Activated T-helper 1 cell treated with anti-CD3 and anti-CD28 coated beads, Interleukin-12 subunit alpha, Interleukin-12 subunit beta, Interleukin-2, Interleukin-4 antibody, amounts not matched to agents 30 ng/mL and 10 ng/mL and 1 ng/mL, durations not matched to agents 14 hours and 24 hours and 36 hours (primary cell): ENCODE measurements around the gene TRIM74. TPM values are rescaled to one million over a fixed set of nuclear protein-coding genes. Genes with fewer than 3 reads are reported as not detected.
"Not testable (repeated sequence)": the region's sequence is repeated elsewhere in the genome, so short reads cannot be mapped to it uniquely, and the experiment has no call there.

Experiments used
- DNase-seq: peaks from one replicate; pipeline ENCODE4 v3.0.0; 2021; ENCODE audit warnings: low spot score
- H3K27ac Mint-ChIP-seq: one replicate; pipeline ENCODE4 v1.8.0; 2021; ENCODE audit warnings: mild to moderate bottlenecking, mixed read lengths
- H3K27me3 Mint-ChIP-seq: one replicate; pipeline ENCODE4 v1.8.0; 2022; ENCODE audit warnings: mild to moderate bottlenecking, moderate library complexity, mixed read lengths; ENCODE audit not compliant: insufficient read depth
- H3K36me3 Mint-ChIP-seq: one replicate; pipeline ENCODE4 v1.8.0; 2021; ENCODE audit warnings: low read depth, mixed read lengths
- H3K4me1 Mint-ChIP-seq: one replicate; pipeline ENCODE4 v1.8.0; 2021; ENCODE audit warnings: low read depth, mixed read lengths
- H3K4me3 Mint-ChIP-seq: one replicate; pipeline ENCODE4 v1.8.0; 2021; ENCODE audit warnings: mild to moderate bottlenecking, moderate library complexity, mixed read lengths
- H3K9me3 Mint-ChIP-seq: one replicate; pipeline ENCODE4 v1.8.0; 2021; ENCODE audit warnings: mixed read lengths
- intact Hi-C: fragments of 100-400 bp; cut with micrococcal nuclease; formaldehyde crosslinking; loops from one replicate; pipeline ENCODE4 v1.15.1; 2024
- total RNA-seq: library from RNA; stranded (reverse); gene quantifications from 2 replicates; pipeline ENCODE4 v1.2.3, GENCODE V29; 2022

The TRIM74 gene
- total RNA-seq, 1 donor from 2014 or later, result 0.57 TPM

DNA sequence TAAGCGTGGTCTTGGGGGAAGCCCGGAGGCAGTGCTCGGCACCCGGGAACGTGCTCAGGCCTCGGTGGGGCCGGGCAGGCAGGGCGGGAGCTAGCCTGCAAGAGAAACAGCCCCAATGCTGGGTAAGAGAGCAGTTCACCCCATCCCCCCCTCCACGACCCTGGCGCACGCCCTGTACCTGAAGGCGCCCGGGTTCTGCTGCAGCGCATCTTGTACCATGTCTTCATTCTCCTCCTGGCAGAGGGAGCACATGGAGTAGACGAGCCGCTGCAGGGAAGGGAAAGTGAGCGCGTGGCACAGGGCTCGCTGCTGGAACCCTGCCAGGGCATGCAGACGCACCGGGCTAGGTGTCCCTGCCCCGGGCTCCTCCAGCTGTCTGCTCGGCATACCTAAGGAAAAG is 20.6 kb downstream of the TRIM74 start:
- H3K4me3 Mint-ChIP-seq, H3K27ac Mint-ChIP-seq, H3K4me1 Mint-ChIP-seq, H3K9me3 Mint-ChIP-seq, DNase-seq, H3K36me3 Mint-ChIP-seq, intact Hi-C loops, H3K27me3 Mint-ChIP-seq: not testable (repeated sequence)

DNA sequence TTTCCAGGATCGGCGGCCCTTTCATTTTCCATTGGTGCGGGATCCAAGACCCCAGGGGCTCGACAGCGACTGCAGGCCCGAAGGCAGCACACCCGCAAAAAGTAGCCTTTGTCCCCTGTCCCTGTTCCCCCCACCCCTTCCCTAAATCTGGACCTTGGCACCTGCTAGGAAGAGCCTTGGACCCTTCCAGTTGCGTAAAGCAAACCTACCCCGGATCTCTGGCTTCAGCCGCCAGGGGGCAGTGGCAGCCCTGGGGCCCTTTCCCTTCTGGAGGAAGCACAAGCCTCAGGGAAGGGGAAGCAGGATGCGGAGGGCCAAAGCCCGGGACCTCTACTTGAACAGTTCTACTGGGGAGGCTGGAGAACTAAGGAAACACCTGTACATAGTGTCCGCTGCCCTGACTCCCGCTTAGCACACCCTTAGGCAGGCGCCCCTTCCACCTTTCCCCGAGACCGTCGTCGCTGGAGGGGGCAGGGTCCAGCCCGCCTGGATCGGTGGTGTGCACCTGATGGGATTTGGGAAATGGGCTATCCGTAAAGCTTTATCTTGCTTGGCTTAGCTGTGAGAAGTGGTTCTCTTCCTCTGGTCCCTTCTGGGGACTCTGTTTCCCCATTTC is 23.0 kb downstream of the TRIM74 start:
- intact Hi-C loops, H3K27me3 Mint-ChIP-seq, H3K4me3 Mint-ChIP-seq, DNase-seq, H3K27ac Mint-ChIP-seq, H3K4me1 Mint-ChIP-seq, H3K9me3 Mint-ChIP-seq, H3K36me3 Mint-ChIP-seq: not testable (repeated sequence)

DNA sequence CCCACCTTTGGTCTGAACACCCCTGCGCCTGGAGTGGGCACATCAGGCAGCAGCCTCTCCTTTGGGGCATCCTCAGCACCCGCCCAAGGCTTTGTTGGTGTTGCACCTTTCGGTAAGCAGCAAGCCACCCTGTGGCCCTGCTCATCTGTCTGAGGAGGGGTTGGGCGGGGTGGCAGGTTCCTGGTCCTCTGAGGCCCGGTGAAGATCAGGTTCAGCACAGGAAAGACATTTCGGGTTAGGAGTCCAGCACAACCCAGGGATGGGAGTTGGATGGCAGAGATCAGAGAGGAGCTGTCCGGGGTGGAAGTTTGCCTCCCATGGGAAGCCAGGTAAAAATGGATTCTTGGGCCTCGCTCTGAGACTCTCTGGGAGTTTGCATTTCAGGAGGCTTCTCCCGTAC is 23.7 kb downstream of the TRIM74 start:
- H3K36me3 Mint-ChIP-seq, H3K9me3 Mint-ChIP-seq, H3K27me3 Mint-ChIP-seq, H3K4me1 Mint-ChIP-seq, H3K4me3 Mint-ChIP-seq, H3K27ac Mint-ChIP-seq, intact Hi-C loops, DNase-seq: not testable (repeated sequence)

DNA sequence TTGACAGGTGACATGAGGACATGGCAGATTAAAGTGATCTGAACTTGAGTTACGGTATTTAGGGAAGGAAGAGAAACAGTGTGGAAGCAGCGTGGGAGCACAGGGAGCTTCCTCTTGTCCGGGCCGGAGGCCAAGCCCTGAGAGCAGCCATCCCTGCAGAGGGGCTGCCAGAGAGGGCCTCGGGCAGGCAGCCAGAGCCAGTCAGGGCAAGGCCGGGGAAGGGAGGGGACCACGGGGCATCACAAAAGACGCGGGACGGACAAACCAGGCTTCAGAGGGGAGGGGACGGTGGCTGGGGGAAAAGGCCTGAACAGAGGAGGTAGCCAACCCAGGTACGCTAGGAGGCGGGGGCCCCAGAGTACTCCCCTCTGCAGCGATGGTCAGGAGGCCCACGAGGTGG is 24.3 kb downstream of the TRIM74 start:
- H3K27me3 Mint-ChIP-seq, H3K4me3 Mint-ChIP-seq, intact Hi-C loops, H3K4me1 Mint-ChIP-seq, H3K27ac Mint-ChIP-seq, H3K36me3 Mint-ChIP-seq, H3K9me3 Mint-ChIP-seq, DNase-seq: not testable (repeated sequence)

DNA sequence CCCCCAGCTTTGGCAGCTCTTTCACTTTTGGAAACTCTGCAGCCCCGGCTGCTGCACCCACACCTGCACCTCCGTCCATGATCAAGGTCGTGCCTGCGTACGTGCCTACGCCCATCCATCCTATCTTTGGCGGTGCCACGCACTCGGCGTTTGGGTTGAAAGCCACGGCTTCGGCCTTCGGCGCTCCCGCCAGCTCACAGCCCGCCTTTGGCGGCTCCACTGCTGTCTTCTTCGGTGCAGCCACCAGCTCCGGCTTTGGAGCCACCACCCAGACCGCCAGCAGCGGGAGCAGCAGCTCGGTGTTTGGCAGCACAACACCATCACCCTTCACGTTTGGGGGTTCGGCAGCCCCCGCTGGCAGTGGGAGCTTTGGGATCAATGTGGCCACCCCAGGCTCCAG is 26.3 kb downstream of the TRIM74 start:
- H3K4me3 Mint-ChIP-seq, H3K27me3 Mint-ChIP-seq, H3K27ac Mint-ChIP-seq, H3K4me1 Mint-ChIP-seq, intact Hi-C loops, DNase-seq, H3K9me3 Mint-ChIP-seq: not testable (repeated sequence)
- peaks cover 15% of the 10 kb centered on the region for H3K36me3 Mint-ChIP-seq

DNA sequence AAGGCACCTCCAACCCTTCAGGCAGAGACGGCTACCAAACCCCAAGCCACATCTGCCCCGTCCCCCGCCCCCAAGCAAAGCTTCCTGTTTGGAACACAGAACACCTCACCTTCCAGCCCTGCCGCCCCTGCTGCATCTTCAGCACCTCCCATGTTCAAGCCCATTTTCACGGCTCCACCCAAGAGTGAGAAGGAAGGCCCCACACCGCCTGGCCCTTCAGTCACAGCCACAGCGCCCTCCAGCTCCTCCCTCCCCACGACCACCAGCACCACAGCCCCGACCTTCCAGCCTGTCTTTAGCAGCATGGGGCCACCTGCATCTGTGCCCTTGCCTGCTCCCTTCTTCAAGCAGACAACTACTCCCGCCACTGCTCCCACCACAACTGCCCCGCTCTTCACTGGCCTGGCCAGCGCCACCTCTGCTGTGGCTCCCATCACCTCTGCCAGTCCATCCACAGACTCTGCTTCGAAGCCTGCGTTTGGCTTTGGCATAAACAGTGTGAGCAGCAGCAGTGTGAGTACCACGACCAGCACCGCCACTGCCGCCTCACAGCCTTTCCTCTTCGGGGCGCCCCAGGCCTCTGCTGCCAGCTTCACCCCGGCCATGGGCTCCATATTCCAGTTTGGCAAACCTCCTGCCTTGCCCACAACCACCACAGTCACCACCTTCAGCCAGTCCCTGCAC is 27.1 kb downstream of the TRIM74 start:
- intact Hi-C loops, DNase-seq, H3K9me3 Mint-ChIP-seq, H3K27me3 Mint-ChIP-seq, H3K27ac Mint-ChIP-seq, H3K4me3 Mint-ChIP-seq: not testable (repeated sequence)
- peaks cover 11% of the 10 kb centered on the region for H3K4me1 Mint-ChIP-seq
- peaks cover 14% of the 10 kb centered on the region for H3K36me3 Mint-ChIP-seq

DNA sequence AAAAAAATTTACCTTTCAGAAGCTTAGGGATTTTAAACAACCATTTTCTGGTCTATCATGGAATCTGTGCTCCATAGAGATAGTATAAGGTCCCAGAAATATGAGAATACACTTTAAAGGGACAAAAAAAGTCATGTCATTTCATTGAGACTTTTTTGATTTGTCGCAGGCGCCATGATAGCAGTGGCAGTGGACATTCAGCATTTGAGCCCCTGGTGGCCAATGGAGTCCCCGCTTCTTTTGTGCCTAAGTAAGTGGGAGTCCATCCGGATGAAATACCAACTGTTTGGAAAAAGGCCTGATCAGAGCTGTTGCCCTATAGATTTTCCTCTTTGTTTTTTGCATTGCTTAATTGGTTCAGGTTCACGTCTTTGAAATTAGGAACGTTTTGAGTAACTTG is 41.0 kb downstream of the TRIM74 start:
- H3K9me3 Mint-ChIP-seq, H3K4me3 Mint-ChIP-seq, H3K27ac Mint-ChIP-seq, intact Hi-C loops, DNase-seq, H3K27me3 Mint-ChIP-seq: not testable (repeated sequence)
- Mint-ChIP-seq H3K36me3 (peaks cover 40% of the 10 kb centered on the region), H3K4me1 (peaks cover 27% of the 10 kb centered on the region)

DNA sequence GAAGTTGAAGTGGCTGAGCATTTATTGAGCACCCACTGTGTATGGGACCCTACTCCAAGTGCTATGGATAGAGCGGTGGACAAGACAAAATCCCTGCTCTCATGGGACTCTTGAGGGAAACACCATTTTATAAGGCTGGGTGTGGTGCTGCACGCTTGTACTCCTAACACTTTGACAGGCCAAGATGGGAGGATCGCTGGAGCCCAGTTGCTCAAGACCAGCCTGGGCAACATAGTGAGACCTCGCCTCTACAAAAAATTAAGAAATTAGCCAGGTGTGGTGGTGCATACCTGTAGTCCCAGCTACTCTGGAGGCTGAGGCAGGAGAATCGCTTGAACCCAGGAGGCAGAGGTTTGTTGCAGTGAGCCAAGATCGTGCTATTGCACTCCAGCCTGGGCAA is 41.5 kb downstream of the TRIM74 start:
- intact Hi-C loops, H3K27me3 Mint-ChIP-seq, H3K9me3 Mint-ChIP-seq, H3K27ac Mint-ChIP-seq, DNase-seq, H3K4me3 Mint-ChIP-seq: not testable (repeated sequence)
- Mint-ChIP-seq H3K4me1 (peaks cover 27% of the 10 kb centered on the region), H3K36me3 (peaks cover 40% of the 10 kb centered on the region)

DNA sequence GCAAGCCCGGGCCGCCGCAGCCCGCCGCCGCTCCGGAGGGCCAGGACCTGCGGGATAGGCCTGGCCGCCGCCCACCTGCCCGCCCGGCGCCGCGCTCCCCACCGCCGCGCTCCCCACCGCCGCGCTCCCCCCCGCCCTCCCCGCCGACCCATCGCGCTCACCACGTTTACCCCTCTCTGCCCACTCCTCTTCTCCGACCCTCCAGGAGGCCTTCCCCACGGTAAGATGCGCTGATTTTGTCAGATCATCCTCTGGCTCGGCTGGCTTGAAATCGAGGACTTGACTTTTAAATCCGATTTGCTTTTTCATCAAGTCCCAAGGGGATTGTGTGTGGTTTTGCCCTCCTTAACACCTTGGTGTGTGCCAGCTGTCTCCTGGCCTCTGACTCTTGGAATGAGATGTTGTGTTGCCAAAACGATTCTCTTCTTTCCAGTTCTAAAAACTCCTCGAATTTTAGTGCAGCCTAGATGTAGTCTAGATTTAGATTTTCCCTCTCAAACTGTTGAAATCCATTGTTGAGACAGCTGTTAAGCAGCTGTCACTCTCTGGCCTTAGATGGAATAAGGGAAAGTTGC is 43.6 kb downstream of the TRIM74 start:
- intact Hi-C loops, result loop anchor here (2.0 kb wide), 1 partner anchor 47 kb away; no protein-coding TSS in a partner anchor
- H3K27ac Mint-ChIP-seq, result peak overlapping the region; percentile 91
- H3K27me3 Mint-ChIP-seq, result no peaks in the 10 kb centered on the region
- no peaks in the 10 kb centered on the region for H3K9me3 Mint-ChIP-seq
- H3K4me3 Mint-ChIP-seq, result peak overlapping the region; percentile 99
- H3K36me3 Mint-ChIP-seq, result peaks cover 36% of the 10 kb centered on the region
- DNase-seq, result no peak
- peaks cover 27% of the 10 kb centered on the region for H3K4me1 Mint-ChIP-seq

DNA sequence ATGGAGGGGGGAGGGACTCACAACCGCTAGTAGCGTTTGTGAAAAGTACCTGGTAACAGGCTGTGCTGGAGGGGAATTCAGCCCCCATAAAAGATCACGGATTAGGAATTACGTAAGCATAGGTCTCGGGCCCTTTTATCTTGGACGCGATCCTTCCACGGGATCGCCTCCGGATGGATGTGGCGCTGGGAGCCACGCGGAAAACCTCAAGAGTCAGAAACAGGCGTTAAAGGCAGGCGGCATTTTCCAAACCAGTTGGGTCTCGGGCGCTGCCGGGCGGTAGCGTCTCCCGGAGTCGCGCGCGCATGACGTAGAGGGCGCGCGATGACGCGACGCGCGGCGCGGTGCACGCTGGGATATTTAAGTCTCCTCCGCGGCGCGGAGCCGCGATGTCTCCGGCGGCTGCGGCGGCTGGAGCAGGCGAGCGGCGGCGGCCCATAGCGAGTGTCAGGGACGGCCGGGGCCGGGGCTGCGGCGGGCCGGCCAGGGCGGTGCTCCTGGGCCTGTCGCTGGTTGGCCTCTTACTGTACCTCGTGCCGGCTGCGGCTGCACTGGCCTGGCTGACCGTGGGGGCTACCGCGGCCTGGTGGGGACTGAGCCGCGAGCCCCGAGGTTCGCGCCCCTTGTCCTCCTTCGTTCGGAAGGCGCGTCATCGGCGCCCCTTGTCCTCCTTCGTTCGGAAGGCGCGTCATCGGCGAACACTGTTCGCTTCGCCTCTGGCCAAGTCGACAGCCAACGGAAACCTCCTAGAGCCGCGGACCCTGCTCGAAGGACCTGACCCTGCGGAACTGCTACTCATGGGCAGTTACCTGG is 44.3 kb downstream of the TRIM74 start, which contains the start of gene POM121:
POM121 (plus strand) TSS at position 363 of the 813 bp plus-strand sequence; CDS start at position 390, 27 bp downstream.
- peak; percentile 83 for DNase-seq
- Mint-ChIP-seq H3K27me3 (no peaks in the 10 kb centered on the region), H3K4me1 (peaks cover 27% of the 10 kb centered on the region), H3K36me3 (peaks cover 31% of the 10 kb centered on the region), H3K27ac (peak within 1 kb of the TSS; percentile 100), H3K4me3 (peak within 1 kb of the TSS; percentile 99), H3K9me3 (no peaks in the 10 kb centered on the region)
- intact Hi-C loops, result loop anchor here (1.0 to 2.0 kb wide), 2 partner anchors 46 to 97 kb away; partner anchors contain the start of gene TYW1B

DNA sequence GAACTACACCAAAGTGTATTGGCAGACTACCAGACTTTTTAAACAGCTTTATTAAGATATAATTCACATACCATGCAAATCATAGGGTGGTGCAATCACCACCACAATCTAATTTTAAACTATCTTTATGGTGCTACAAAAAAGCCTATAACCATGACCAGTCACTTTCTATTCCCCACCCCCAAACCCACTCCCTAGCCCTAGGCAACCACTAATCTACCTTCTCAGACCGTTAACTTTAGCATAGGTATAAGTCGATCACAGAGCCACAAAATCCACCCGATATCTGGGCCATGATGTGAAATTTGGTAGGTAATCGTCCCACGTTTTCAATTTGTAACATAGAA is 44.9 kb downstream of the TRIM74 start:
- Mint-ChIP-seq H3K27ac (peak overlapping the region; percentile 100), H3K9me3 (no peaks in the 10 kb centered on the region), H3K27me3 (no peaks in the 10 kb centered on the region), H3K4me1 (peaks cover 27% of the 10 kb centered on the region), H3K4me3 (peak overlapping the region; percentile 99), H3K36me3 (peaks cover 28% of the 10 kb centered on the region)
- intact Hi-C loops, result loop anchor here (1.0 to 2.0 kb wide), 2 partner anchors 46 to 96 kb away; partner anchors contain the start of gene TYW1B
- no peak for DNase-seq

DNA sequence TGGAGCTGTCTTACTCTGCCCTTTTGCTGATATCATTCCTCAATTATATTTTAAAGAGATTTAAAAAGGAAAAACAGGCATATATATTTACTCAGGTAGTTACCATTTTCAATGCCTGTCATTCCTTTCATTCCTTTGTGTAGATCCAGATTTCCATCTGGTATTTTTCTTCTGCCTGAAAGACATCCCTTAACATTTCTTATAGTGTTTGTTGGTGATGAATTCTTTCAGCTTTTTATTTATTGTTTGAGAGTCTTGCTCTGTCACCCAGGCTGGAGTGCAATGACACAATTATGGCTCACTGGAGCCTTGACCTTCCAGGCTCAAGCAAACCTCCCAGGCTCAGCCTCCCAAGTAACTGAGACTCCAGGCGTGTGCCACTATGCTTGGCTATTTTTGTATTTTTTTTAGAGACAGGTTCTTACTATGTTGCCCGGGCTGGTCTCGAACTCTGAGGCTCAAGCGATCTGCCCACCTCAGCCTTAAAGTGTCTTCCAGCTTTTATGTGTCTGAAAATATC is 50.0 kb downstream of the TRIM74 start:
- Mint-ChIP-seq H3K9me3 (no peaks in the 10 kb centered on the region), H3K27ac (no peak overlapping the region), H3K27me3 (no peaks in the 10 kb centered on the region), H3K36me3 (peaks cover 9% of the 10 kb centered on the region), H3K4me3 (no peak overlapping the region), H3K4me1 (peaks cover 4% of the 10 kb centered on the region)
- DNase-seq, result no peak
- intact Hi-C loops, result no loop called here
